NCI-H524 (cell line): ENCODE results near the gene POU6F2.

Experiments
- DNase-seq, 2 experiments: peaks; one replicate each; lab custom pipeline; 2025; lab: John Stamatoyannopoulos, UW

Gene POU6F2

GRCh38 chr7:39402034-39402433 is 424.3 kb downstream of the POU6F2 start:
- no peak for DNase-seq

GRCh38 chr7:39404907-39405306 is 427.2 kb downstream of the POU6F2 start:
- DNase-seq = no peak

- DNase-seq = no peak
Observed at GRCh38 chr7:39405581-39405980, 427.9 kb downstream of the POU6F2 start.

- DNase-seq = no peak
Observed at GRCh38 chr7:39406467-39406866, 428.8 kb downstream of the POU6F2 start.

- no peak for DNase-seq
Observed at GRCh38 chr7:39407137-39407536, 429.4 kb downstream of the POU6F2 start.

GRCh38 chr7:39407723-39408122 is 430.0 kb downstream of the POU6F2 start:
- no peak for DNase-seq

GRCh38 chr7:39408906-39409305 is 431.2 kb downstream of the POU6F2 start:
- DNase-seq = no peak

GRCh38 chr7:39410582-39410981 is 432.9 kb downstream of the POU6F2 start:
- no peak for DNase-seq

GRCh38 chr7:39413636-39414223 is 436.0 kb downstream of the POU6F2 start:
- DNase-seq = no peak

GRCh38 chr7:39414224-39415035 is 436.7 kb downstream of the POU6F2 start:
- peak; percentile 39 to 66 for DNase-seq

GRCh38 chr7:39415091-39415787 is 437.5 kb downstream of the POU6F2 start:
- peak in 1 of 2 experiments; percentile 6 for DNase-seq

GRCh38 chr7:39416866-39417265 is 439.2 kb downstream of the POU6F2 start:
- DNase-seq = no peak

GRCh38 chr7:39417642-39418041 is 439.9 kb downstream of the POU6F2 start:
- DNase-seq = peak in 1 of 2 experiments; percentile 10

GRCh38 chr7:39421251-39421650 is 443.5 kb downstream of the POU6F2 start:
- peak; percentile 7 to 26 for DNase-seq

GRCh38 chr7:39421661-39422060 is 444.0 kb downstream of the POU6F2 start:
- DNase-seq = peak; percentile 2 to 46

GRCh38 chr7:39428221-39428620 is 450.5 kb downstream of the POU6F2 start:
- no peak for DNase-seq

GRCh38 chr7:39429421-39429820 is 451.7 kb downstream of the POU6F2 start:
- no peak for DNase-seq

GRCh38 chr7:39430441-39430840 is 452.7 kb downstream of the POU6F2 start:
- no peak for DNase-seq

GRCh38 chr7:39430909-39431641 is 453.4 kb downstream of the POU6F2 start:
- no peak for DNase-seq

- no peak for DNase-seq
Observed at GRCh38 chr7:39432368-39432767, 454.7 kb downstream of the POU6F2 start.

- no peak for DNase-seq
Observed at GRCh38 chr7:39432807-39433416, 455.2 kb downstream of the POU6F2 start.

- DNase-seq = no peak
Observed at GRCh38 chr7:39433550-39433949, 455.8 kb downstream of the POU6F2 start.
